CD4-positive, alpha-beta T cell (primary cell): ENCODE measurements around the gene NUP62. TPM values are rescaled to one million over a fixed set of nuclear protein-coding genes. Genes with fewer than 3 reads are reported as not detected.

Experiments used
- ATAC-seq: fragments of 200-7000 bp; cut with Tn5 transposase; one replicate; pipeline ENCODE4 v1.10.0; 2022; ENCODE audit warnings: mild to moderate bottlenecking; ENCODE audit not compliant: poor library complexity
- CTCF ChIA-PET: fragments of 350-600 bp; sonication (Branson Sonifier 250); formaldehyde crosslinking; loops from one replicate; lab custom pipeline; 2021; ENCODE audit warnings: antibody characterized with exemption, inconsistent platforms; lab: Charles Lee
- POLR2A ChIA-PET: fragments of 350-600 bp; sonication (Branson Sonifier 250); formaldehyde crosslinking; loops from one replicate; lab custom pipeline; 2021; ENCODE audit warnings: antibody characterized with exemption, inconsistent platforms; lab: Charles Lee
- DNase-seq, 14 experiments: peaks; one replicate each; pipeline ENCODE4 v3.0.0-alpha.2; 2013 to 2020; ENCODE audit warnings: mixed read lengths in 2 of 14
- H3K27ac ChIP-seq, 2 donors: one replicate each; pipeline versions ENCODE4 v1.5.1 to v1.7.0; 2013; ENCODE audit warnings: low read length in 2 of 2, low read depth in 1 of 2, mild to moderate bottlenecking in 1 of 2
- H3K27me3 ChIP-seq, 2 experiments: 1 replicate in 1 of 2; 2 replicates in 1 of 2; pipeline versions ENCODE4 v1.6.1 to v1.7.0; 2013; ENCODE audit warnings: low read length in 2 of 2, control low read depth in 1 of 2, mild to moderate bottlenecking in 1 of 2, moderate library complexity in 1 of 2; ENCODE audit not compliant: insufficient read depth in 2 of 2, control insufficient read depth in 1 of 2
- H3K36me3 ChIP-seq: one replicate; pipeline ENCODE4 v1.6.1; 2013; ENCODE audit warnings: low read length, control low read depth; ENCODE audit not compliant: insufficient read depth
- H3K4me1 ChIP-seq: one replicate; pipeline ENCODE4 v1.6.1; 2013; ENCODE audit warnings: low read length, control low read depth; ENCODE audit not compliant: insufficient read depth
- H3K4me3 ChIP-seq: one replicate; pipeline ENCODE4 v1.5.1; 2013; ENCODE audit warnings: mild to moderate bottlenecking, low read length, moderate library complexity
- H3K9me3 ChIP-seq, 2 experiments: 1 replicate in 1 of 2; 2 replicates in 1 of 2; pipeline versions ENCODE4 v1.6.1 to v1.7.0; 2013; ENCODE audit warnings: low read length in 2 of 2, mild to moderate bottlenecking in 2 of 2, control low read depth in 1 of 2, moderate library complexity in 1 of 2; ENCODE audit not compliant: control insufficient read depth in 1 of 2, insufficient read depth in 1 of 2
- H3K27ac Mint-ChIP-seq: one replicate; pipeline ENCODE4 v1.8.0; 2020; ENCODE audit warnings: mixed read lengths
- H3K27me3 Mint-ChIP-seq: one replicate; pipeline ENCODE4 v1.8.0; 2021; ENCODE audit warnings: mixed read lengths
- H3K36me3 Mint-ChIP-seq: one replicate; pipeline ENCODE4 v1.8.0; 2021; ENCODE audit warnings: low read depth, mixed read lengths
- H3K4me1 Mint-ChIP-seq: one replicate; pipeline ENCODE4 v1.8.0; 2021; ENCODE audit warnings: low read depth, mixed read lengths
- H3K4me3 Mint-ChIP-seq: one replicate; pipeline ENCODE4 v1.8.0; 2020; ENCODE audit warnings: mild to moderate bottlenecking, mixed read lengths
- H3K9me3 Mint-ChIP-seq: one replicate; pipeline ENCODE4 v1.8.0; 2020; ENCODE audit warnings: mixed read lengths
- CTCF ChIP-seq: fragments of 200-600 bp; IDR thresholded peaks from one replicate; pipeline ENCODE4 v1.8.0; 2022; ENCODE audit warnings: antibody characterized with exemption, mild to moderate bottlenecking
- intact Hi-C, 2 experiments: fragments of 100-400 bp; cut with DNase I in 1 of 2; cut with micrococcal nuclease in 1 of 2; formaldehyde crosslinking; loops; one replicate each; pipeline versions ENCODE4 v1.15.1 to v1.9.0; 2023 to 2025; cut with DNase I, micrococcal nuclease
- total RNA-seq, 174 experiments: library from RNA in 2 of 174; stranded (reverse) in 2 of 174; gene quantifications; one replicate each; pipeline ENCODE4 v1.2.3 and lab custom pipeline; 2021 to 2026

NUP62 gene
- total RNA-seq, 2 experiments from 2014 or later, result 19.2 to 21.7 TPM

GRCh38 chr19:49863935-49864320 lies 65.4 kb downstream of the NUP62 start:
- peaks cover 54% of the 10 kb centered on the region for H3K36me3 ChIP-seq
- H3K27ac ChIP-seq, result no peak overlapping the region
- Mint-ChIP-seq H3K36me3 (peaks cover 57% of the 10 kb centered on the region), H3K27ac (no peak overlapping the region), H3K4me1 (peaks cover 28% of the 10 kb centered on the region), H3K9me3 (no peaks in the 10 kb centered on the region), H3K4me3 (no peak overlapping the region), H3K27me3 (no peaks in the 10 kb centered on the region)
- no peak for TF ChIP-seq CTCF
- no peak for DNase-seq
- H3K4me3 ChIP-seq, result no peak overlapping the region
- H3K4me1 ChIP-seq, result peaks cover 45% of the 10 kb centered on the region
- H3K9me3 ChIP-seq, result peaks cover 0 to 7% of the 10 kb centered on the region in 2 experiments
- intact Hi-C loops, result no loop called here
- H3K27me3 ChIP-seq, result no peaks in the 10 kb centered on the region
- POLR2A ChIA-PET, result interaction anchor here (1.1 kb wide), 1 partner anchor 13 kb away, joined by 5 read pairs; the partner anchor contains the start of gene PTOV1
- CTCF ChIA-PET, result interaction anchor here (0.5 kb wide), 1 partner anchor 244 kb away, joined by 3 read pairs; no protein-coding TSS in a partner anchor
- no peak for ATAC-seq

GRCh38 chr19:49863254-49863934 lies 65.9 kb downstream of the NUP62 start:
- no peak overlapping the region for H3K27ac ChIP-seq
- H3K4me3 ChIP-seq, result no peak overlapping the region
- intact Hi-C loops, result no loop called here
- no peaks in the 10 kb centered on the region for H3K27me3 ChIP-seq
- Mint-ChIP-seq H3K27ac (no peak overlapping the region), H3K4me3 (peak overlapping the region; percentile 39), H3K27me3 (no peaks in the 10 kb centered on the region), H3K9me3 (no peaks in the 10 kb centered on the region), H3K4me1 (peaks cover 28% of the 10 kb centered on the region), H3K36me3 (peaks cover 58% of the 10 kb centered on the region)
- peaks cover 59% of the 10 kb centered on the region for H3K36me3 ChIP-seq
- ChIA-PET CTCF (no interaction called here), POLR2A (interaction anchor here (1.1 kb wide), 1 partner anchor 12 kb away, joined by 5 read pairs; the partner anchor contains the start of gene PTOV1)
- H3K4me1 ChIP-seq, result peaks cover 40% of the 10 kb centered on the region
- no peak for ATAC-seq
- DNase-seq, result no peak
- TF ChIP-seq CTCF, result no peak
- peaks cover 0 to 4% of the 10 kb centered on the region in 2 experiments for H3K9me3 ChIP-seq

GRCh38 chr19:49862391-49863253 lies 66.7 kb downstream of the NUP62 start:
- Mint-ChIP-seq H3K27me3 (no peaks in the 10 kb centered on the region), H3K9me3 (no peaks in the 10 kb centered on the region), H3K4me3 (no peak overlapping the region), H3K27ac (no peak overlapping the region), H3K36me3 (peaks cover 56% of the 10 kb centered on the region), H3K4me1 (peaks cover 24% of the 10 kb centered on the region)
- Histone ChIP-seq H3K36me3 (peaks cover 67% of the 10 kb centered on the region), H3K9me3 (no peaks in the 10 kb centered on the region), H3K27ac (no peak overlapping the region), H3K27me3 (no peaks in the 10 kb centered on the region), H3K4me1 (peaks cover 32% of the 10 kb centered on the region), H3K4me3 (no peak overlapping the region)
- DNase-seq, result peak in 1 of 14 experiments; percentile 35
- ATAC-seq, result no peak
- CTCF ChIA-PET, result no interaction called here
- intact Hi-C loops, result no loop called here
- peak; percentile 13 for TF ChIP-seq CTCF
- POLR2A ChIA-PET, result interaction anchor here (1.1 kb wide), 1 partner anchor 12 kb away, joined by 5 read pairs; the partner anchor contains the start of gene PTOV1
